Caco-2 (cell line): ENCODE results near the gene LMX1B. TPM values are rescaled to one million over a fixed set of nuclear protein-coding genes. Genes with fewer than 3 reads are reported as not detected.
"Not testable (repeated sequence)": the region's sequence is repeated elsewhere in the genome, so short reads cannot be mapped to it uniquely, and the experiment has no call there.

Source experiments
- BruUV-seq: library from RNA; stranded (reverse); fragments of 400-500 nt; replicated peaks from 2 replicates; lab custom pipeline; 2021; lab: Mats Ljungman, UMichigan
- CTCF ChIA-PET: fragments of 300-600 bp; sonication (Branson Sonifier 250); formaldehyde crosslinking; loops from one replicate; lab custom pipeline; 2022; ENCODE audit warnings: antibody characterized with exemption; lab: Charles Lee
- POLR2A ChIA-PET: fragments of 300-600 bp; sonication (Branson Sonifier 250); formaldehyde crosslinking; loops from one replicate; lab custom pipeline; 2022; ENCODE audit warnings: antibody characterized with exemption; lab: Charles Lee
- DNase-seq, 2 experiments: peaks; one replicate each; pipeline versions ENCODE4 v3.0.0 to v3.0.0-alpha.2; 2020 to 2022
- H3K27me3 ChIP-seq: replicated peaks from 2 replicates; pipeline ENCODE4 v1.6.0; 2011; ENCODE audit warnings: low read length; ENCODE audit not compliant: control insufficient read depth, insufficient read depth
- H3K36me3 ChIP-seq: 2 replicates; pipeline ENCODE4 v1.5.1; 2011; ENCODE audit warnings: low read length; ENCODE audit not compliant: control insufficient read depth, insufficient read depth
- H3K4me1 ChIP-seq: fragments of 250-450 bp; sonication (Bioruptor Pico); 2 replicates; pipeline ENCODE4 v1.5.1; 2020; ENCODE audit warnings: mild to moderate bottlenecking
- H3K4me3 ChIP-seq: 2 replicates; pipeline ENCODE4 v1.5.1; 2011; ENCODE audit warnings: low read depth, mild to moderate bottlenecking, control low read depth, low read length
- H3K9me3 ChIP-seq: fragments of 250-450 bp; sonication (Bioruptor Pico); 2 replicates; pipeline ENCODE4 v1.5.1; 2020; ENCODE audit warnings: mild to moderate bottlenecking, moderate library complexity
- H3K27ac Mint-ChIP-seq: one replicate; pipeline ENCODE4 v1.8.0; 2022; ENCODE audit warnings: mixed read lengths; ENCODE audit not compliant: unreplicated experiment
- H3K27me3 Mint-ChIP-seq: one replicate; pipeline ENCODE4 v1.8.0; 2022; ENCODE audit warnings: mixed read lengths; ENCODE audit not compliant: insufficient read depth, unreplicated experiment
- H3K36me3 Mint-ChIP-seq: one replicate; pipeline ENCODE4 v1.8.0; 2022; ENCODE audit warnings: mild to moderate bottlenecking, mixed read lengths; ENCODE audit not compliant: insufficient read depth, unreplicated experiment
- H3K4me1 Mint-ChIP-seq: one replicate; pipeline ENCODE4 v1.8.0; 2022; ENCODE audit warnings: low read depth, mixed read lengths; ENCODE audit not compliant: unreplicated experiment
- H3K4me3 Mint-ChIP-seq: one replicate; pipeline ENCODE4 v1.8.0; 2022; ENCODE audit warnings: mild to moderate bottlenecking, moderate library complexity, mixed read lengths; ENCODE audit not compliant: unreplicated experiment
- H3K9me3 Mint-ChIP-seq: one replicate; pipeline ENCODE4 v1.8.0; 2022; ENCODE audit warnings: mixed read lengths; ENCODE audit not compliant: unreplicated experiment
- intact Hi-C: fragments of 100-400 bp; cut with micrococcal nuclease; formaldehyde crosslinking; loops from one replicate; pipeline ENCODE4 v1.10.0; 2022; ENCODE audit not compliant: unreplicated experiment
- total RNA-seq: library from RNA; stranded (reverse); gene quantifications from 2 replicates; pipeline ENCODE4 v1.2.3, GENCODE V29; 2022
- TF ChIP-seq, protein P1 (sequence below), 2 experiments: fragments of 200-600 bp in 1 of 2; IDR thresholded peaks; 1 replicate in 1 of 2; 2 replicates in 1 of 2; pipeline versions ENCODE4 v1.5.1 to v1.8.0; 2011 to 2022; ENCODE audit warnings: antibody characterized with exemption in 1 of 2, control low read depth in 1 of 2, inconsistent platforms in 1 of 2, low read depth in 1 of 2, low read length in 1 of 2, mild to moderate bottlenecking in 1 of 2, moderate library complexity in 1 of 2; ENCODE audit not compliant: insufficient read depth in 1 of 2, severe bottlenecking in 1 of 2, unreplicated experiment in 1 of 2

The LMX1B gene
- total RNA-seq, 1 experiment from 2014 or later = 17.0 TPM

DNA sequence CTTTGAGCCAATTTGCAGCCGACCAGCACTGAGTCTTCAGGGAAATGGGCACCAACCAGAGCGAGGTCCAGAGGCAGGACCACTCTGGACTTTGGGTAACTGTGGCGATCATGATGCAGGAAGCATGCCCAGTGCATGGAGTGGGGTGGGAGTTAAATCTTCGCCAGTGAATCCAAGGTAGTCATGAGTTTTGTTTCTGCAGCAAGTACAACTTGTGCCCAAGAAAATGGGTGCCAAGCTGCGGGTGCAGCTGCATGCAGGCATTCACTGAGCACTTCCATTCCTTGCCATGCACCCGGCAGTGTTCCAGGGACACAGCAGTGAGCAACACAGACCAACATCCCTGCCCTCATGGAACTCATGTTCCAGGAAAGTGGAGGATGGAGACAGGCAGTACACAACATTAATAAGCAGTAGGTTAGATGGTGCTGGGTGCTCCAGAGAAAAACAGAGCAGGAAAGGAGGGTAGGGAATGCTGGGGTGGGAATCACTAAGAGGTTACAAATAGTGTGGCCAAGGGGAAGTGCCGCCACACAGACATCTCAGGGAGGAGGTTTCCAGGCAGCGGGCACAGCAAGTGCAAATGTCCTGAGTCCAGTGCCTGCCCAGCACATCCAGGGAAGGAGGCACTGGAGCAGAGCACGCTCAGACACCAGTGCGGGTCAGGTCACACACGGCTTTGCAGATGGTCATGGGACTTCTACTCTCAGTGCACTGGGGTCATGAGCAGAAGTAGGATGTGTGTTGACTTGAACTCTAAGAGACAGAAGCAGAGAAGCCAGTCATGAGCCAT, 48.2 kb upstream of the LMX1B start:
- no peak overlapping the region for H3K4me3 Mint-ChIP-seq
- no peak for DNase-seq
- no peak overlapping the region for H3K27ac Mint-ChIP-seq
- Histone ChIP-seq H3K27me3 (peaks cover 3% of the 10 kb centered on the region; the same call in 1 of the 2 replicates), H3K4me3 (no peak overlapping the region), H3K36me3 (no peaks in the 10 kb centered on the region), H3K4me1 (no peaks in the 10 kb centered on the region), H3K9me3 (no peaks in the 10 kb centered on the region)
- BruUV-seq = no TSS peak
- intact Hi-C loops = no loop called here
- H3K36me3 Mint-ChIP-seq = no peaks in the 10 kb centered on the region
- H3K4me1 Mint-ChIP-seq = no peaks in the 10 kb centered on the region
- H3K27me3 Mint-ChIP-seq = peaks cover 12% of the 10 kb centered on the region
- TF ChIP-seq, protein P1, sequence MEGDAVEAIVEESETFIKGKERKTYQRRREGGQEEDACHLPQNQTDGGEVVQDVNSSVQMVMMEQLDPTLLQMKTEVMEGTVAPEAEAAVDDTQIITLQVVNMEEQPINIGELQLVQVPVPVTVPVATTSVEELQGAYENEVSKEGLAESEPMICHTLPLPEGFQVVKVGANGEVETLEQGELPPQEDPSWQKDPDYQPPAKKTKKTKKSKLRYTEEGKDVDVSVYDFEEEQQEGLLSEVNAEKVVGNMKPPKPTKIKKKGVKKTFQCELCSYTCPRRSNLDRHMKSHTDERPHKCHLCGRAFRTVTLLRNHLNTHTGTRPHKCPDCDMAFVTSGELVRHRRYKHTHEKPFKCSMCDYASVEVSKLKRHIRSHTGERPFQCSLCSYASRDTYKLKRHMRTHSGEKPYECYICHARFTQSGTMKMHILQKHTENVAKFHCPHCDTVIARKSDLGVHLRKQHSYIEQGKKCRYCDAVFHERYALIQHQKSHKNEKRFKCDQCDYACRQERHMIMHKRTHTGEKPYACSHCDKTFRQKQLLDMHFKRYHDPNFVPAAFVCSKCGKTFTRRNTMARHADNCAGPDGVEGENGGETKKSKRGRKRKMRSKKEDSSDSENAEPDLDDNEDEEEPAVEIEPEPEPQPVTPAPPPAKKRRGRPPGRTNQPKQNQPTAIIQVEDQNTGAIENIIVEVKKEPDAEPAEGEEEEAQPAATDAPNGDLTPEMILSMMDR (IDR thresholded peaks at IDR 0.05; ENCODE audit: insufficient read depth in 1 of 2, low read depth in 1 of 2, low read length in 1 of 2, severe bottlenecking in 1 of 2, unreplicated experiment in 1 of 2) = no peak
- ChIA-PET CTCF (no interaction called here), POLR2A (no interaction called here)
- no peaks in the 10 kb centered on the region for H3K9me3 Mint-ChIP-seq

- Mint-ChIP-seq H3K36me3 (no peaks in the 10 kb centered on the region), H3K4me3 (no peak overlapping the region), H3K27me3 (peaks cover 4% of the 10 kb centered on the region), H3K27ac (no peak overlapping the region), H3K4me1 (no peaks in the 10 kb centered on the region), H3K9me3 (no peaks in the 10 kb centered on the region)
- Histone ChIP-seq H3K9me3 (no peaks in the 10 kb centered on the region), H3K4me1 (no peaks in the 10 kb centered on the region), H3K36me3 (no peaks in the 10 kb centered on the region), H3K4me3 (no peak overlapping the region), H3K27me3 (no peaks in the 10 kb centered on the region; the same call in 1 of the 2 replicates)
- no TSS peak for BruUV-seq
- intact Hi-C loops = no loop called here
- POLR2A ChIA-PET = no interaction called here
- DNase-seq = no peak
- CTCF ChIA-PET = interaction anchor here (0.7 kb wide), 1 partner anchor 11 kb away, joined by 3 read pairs; no protein-coding TSS in a partner anchor
- TF ChIP-seq, protein P1 (IDR thresholded peaks at IDR 0.05; ENCODE audit: insufficient read depth in 1 of 2, low read depth in 1 of 2, low read length in 1 of 2, severe bottlenecking in 1 of 2, unreplicated experiment in 1 of 2) = no peak
These were observed 44.7 kb upstream of the LMX1B start for GRCh38 chr9:126569036-126569435.

GRCh38 chr9:126578029-126578428, 35.7 kb upstream of the LMX1B start:
- Histone ChIP-seq H3K27me3 (no peaks in the 10 kb centered on the region; the same call in 1 of the 2 replicates), H3K4me3 (no peak overlapping the region), H3K9me3 (no peaks in the 10 kb centered on the region), H3K4me1 (no peaks in the 10 kb centered on the region), H3K36me3 (no peaks in the 10 kb centered on the region)
- peaks cover 4% of the 10 kb centered on the region for H3K27me3 Mint-ChIP-seq
- POLR2A ChIA-PET = no interaction called here
- intact Hi-C loops = no loop called here
- no peaks in the 10 kb centered on the region for H3K9me3 Mint-ChIP-seq
- no peak overlapping the region for H3K27ac Mint-ChIP-seq
- DNase-seq = no peak
- peaks cover 6% of the 10 kb centered on the region for H3K4me1 Mint-ChIP-seq
- no TSS peak for BruUV-seq
- H3K4me3 Mint-ChIP-seq = no peak overlapping the region
- TF ChIP-seq, protein P1 (IDR thresholded peaks at IDR 0.05; ENCODE audit: insufficient read depth in 1 of 2, low read depth in 1 of 2, low read length in 1 of 2, severe bottlenecking in 1 of 2, unreplicated experiment in 1 of 2) = no peak
- CTCF ChIA-PET = interaction anchor here (0.9 kb wide), 1 partner anchor 14 kb away, joined by 4 read pairs; no protein-coding TSS in a partner anchor
- no peaks in the 10 kb centered on the region for H3K36me3 Mint-ChIP-seq

DNA sequence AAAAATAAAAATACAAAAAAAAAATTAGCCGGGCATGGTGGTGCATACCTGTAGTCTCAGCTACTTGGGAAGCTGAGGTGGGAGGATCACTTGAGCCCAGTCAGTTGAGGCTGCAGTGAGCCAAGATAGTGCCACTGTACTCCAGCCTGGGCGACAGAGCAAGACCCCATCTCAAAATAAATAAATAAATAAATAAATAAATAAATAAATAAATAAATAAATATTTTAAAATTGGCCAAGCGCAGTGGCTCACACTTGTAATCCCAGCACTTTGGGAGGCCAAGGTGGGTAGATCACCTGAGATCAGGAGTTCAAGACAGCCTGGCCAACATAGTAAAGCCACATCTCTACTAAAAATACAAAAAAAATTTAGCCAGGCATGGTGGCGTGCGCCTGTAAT, 33.4 kb upstream of the LMX1B start:
- intact Hi-C loops, H3K4me1 Mint-ChIP-seq, CTCF ChIA-PET, H3K4me1 ChIP-seq, H3K9me3 ChIP-seq, BruUV-seq, H3K36me3 Mint-ChIP-seq, H3K27ac Mint-ChIP-seq, H3K27me3 ChIP-seq, POLR2A ChIA-PET, H3K27me3 Mint-ChIP-seq, H3K4me3 ChIP-seq, H3K4me3 Mint-ChIP-seq, H3K36me3 ChIP-seq, DNase-seq, H3K9me3 Mint-ChIP-seq: not testable (repeated sequence)
